ENCODE results near the gene AGR3. TPM values are rescaled to one million over a fixed set of nuclear protein-coding genes. Genes with fewer than 3 reads are reported as not detected.

The AGR3 gene
- total and polyA plus RNA-seq, 2 donors (not counting 3 experiments of a cell fraction or from before 2014, with no cell fraction given) = not detected

DNA sequence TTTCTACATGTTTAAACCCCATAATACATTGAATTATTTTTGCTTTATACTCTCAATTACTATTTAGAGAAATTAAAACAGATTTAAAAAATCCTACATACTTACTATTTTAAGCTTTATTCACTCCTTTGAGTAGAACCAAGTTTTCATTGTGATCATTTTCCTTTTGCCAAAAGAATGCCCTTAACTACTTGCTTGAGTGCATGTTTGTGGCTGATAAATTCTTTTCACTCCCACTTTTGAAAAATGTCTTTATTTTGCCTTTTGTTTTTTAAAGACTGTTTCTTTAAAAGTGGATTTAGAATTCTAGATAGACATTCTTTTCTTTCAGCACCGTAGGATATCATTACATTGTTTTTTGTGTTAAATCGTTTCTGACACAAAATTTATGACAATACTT, 22.3 kb upstream of the AGR3 start:
- Histone ChIP-seq H3K27ac (ENCODE audit: insufficient read depth, low read depth, low read length) (no peak overlapping the region), H3K9me1 (replicated peaks; ENCODE audit: control insufficient read depth, extremely low read depth, insufficient read depth, low read length) (no peaks in the 10 kb centered on the region), H4K20me1 (replicated peaks; ENCODE audit: control insufficient read depth, extremely low read depth, insufficient read depth, low read length) (no peaks in the 10 kb centered on the region), H3K9ac (replicated peaks; ENCODE audit: extremely low read depth, insufficient read depth, low read length) (no peak overlapping the region), H3K4me3 (replicated peaks in 1 of 3; ENCODE audit: insufficient read depth in 1 of 3, low read depth in 1 of 3, low read length in 3 of 3) (no peak overlapping the region), H3K9me3 (replicated peaks; ENCODE audit: control insufficient read depth, insufficient read depth, low read length) (no peaks in the 10 kb centered on the region), H3K4me2 (ENCODE audit: insufficient read depth, low read length) (no peak overlapping the region), H3K79me2 (ENCODE audit: control insufficient read depth, insufficient read depth, low read length) (no peaks in the 10 kb centered on the region), H3K4me1 (ENCODE audit: control insufficient read depth, extremely low read depth, insufficient read depth, low read length) (no peaks in the 10 kb centered on the region), H2AFZ (ENCODE audit: low read depth, low read length) (no peak overlapping the region), H3K27me3 (ENCODE audit: control insufficient read depth in 2 of 2, insufficient read depth in 2 of 2, low read length in 2 of 2) (no peaks in the 10 kb centered on the region), H3K36me3 (ENCODE audit: control insufficient read depth in 2 of 2, extremely low read depth in 1 of 2, insufficient read depth in 2 of 2, low read length in 2 of 2) (no peaks in the 10 kb centered on the region)
- intact Hi-C loops (cut with micrococcal nuclease) (no loop called here), dilution Hi-C loops (cut with MboI; ENCODE audit: extremely low pct_ligation_motif_present, low sequenced_read_pairs) (no loop called here)
- POLR2A ChIA-PET = no interaction called here
- no peak for DNase-seq (ENCODE audit: low read depth, low spot score)
- TF ChIP-seq GATA2 (IDR thresholded peaks at IDR 0.05; ENCODE audit: insufficient read depth, insufficient read length, low read depth, low read length) = no peak
- TF ChIP-seq EZH2 (IDR thresholded peaks at IDR 0.05; ENCODE audit: borderline replicate concordance, low read depth, low read length, severe bottlenecking) = no peak
- TF ChIP-seq FOS (IDR thresholded peaks at IDR 0.05; ENCODE audit: borderline replicate concordance, insufficient read depth, low read length) = no peak
- TF ChIP-seq POLR2AphosphoS5 (IDR thresholded peaks at IDR 0.05; ENCODE audit: insufficient read depth, low read depth, low read length) = no peak
- no peak for TF ChIP-seq MAX (IDR thresholded peaks at IDR 0.05; ENCODE audit: insufficient read depth, insufficient read length)
- no peak for TF ChIP-seq CTCF (IDR thresholded peaks at IDR 0.05; ENCODE audit: extremely low read depth in 1 of 2, insufficient read depth in 1 of 2, low read depth in 1 of 2, low read length in 2 of 2)
- TF ChIP-seq POLR2A (IDR thresholded peaks at IDR 0.05; ENCODE audit: low read depth, low read length) = no peak
- TF ChIP-seq JUN (IDR thresholded peaks at IDR 0.05; ENCODE audit: borderline replicate concordance, insufficient read depth, insufficient read length, low read depth) = no peak
- TF ChIP-seq MYC (IDR thresholded peaks at IDR 0.05; ENCODE audit: low read depth, low read length) = no peak
- BruUV-seq (replicated peaks) = no TSS peak
- no peak for FAIRE-seq
- CTCF ChIA-PET = no interaction called here

All from endothelial cell of umbilical vein (primary cell).